Fibroblast of skin of back (primary cell): ENCODE data around the gene OMA1.
"Not testable (repeated sequence)": the region's sequence is repeated elsewhere in the genome, so short reads cannot be mapped to it uniquely, and the experiment has no call there.

Experiments used
- DNase-seq: peaks from one replicate; pipeline ENCODE4 v3.0.0-alpha.2; 2013

The OMA1 gene

GRCh38 chr1:58573705-58574591 lies 27.4 kb upstream of the OMA1 start:
- DNase-seq: no peak

GRCh38 chr1:58573138-58573537 lies 26.6 kb upstream of the OMA1 start:
- no peak for DNase-seq

GRCh38 chr1:58572690-58573089 lies 26.2 kb upstream of the OMA1 start:
- no peak for DNase-seq

GRCh38 chr1:58571616-58572015 lies 25.1 kb upstream of the OMA1 start:
- no peak for DNase-seq

- no peak for DNase-seq
Measured at GRCh38 chr1:58570817-58571216, 24.3 kb upstream of the OMA1 start.

- no peak for DNase-seq
Measured at GRCh38 chr1:58570094-58570493, 23.6 kb upstream of the OMA1 start.

- no peak for DNase-seq
Measured at GRCh38 chr1:58568911-58569310, 22.4 kb upstream of the OMA1 start.

GRCh38 chr1:58568271-58568860 lies 21.8 kb upstream of the OMA1 start:
- no peak for DNase-seq

- no peak for DNase-seq
Measured at GRCh38 chr1:58566339-58566738, 19.8 kb upstream of the OMA1 start.

GRCh38 chr1:58563715-58564114 lies 17.2 kb upstream of the OMA1 start:
- not testable (repeated sequence) for DNase-seq

GRCh38 chr1:58561633-58562032 lies 15.1 kb upstream of the OMA1 start:
- no peak for DNase-seq

GRCh38 chr1:58555393-58555792 lies 8.9 kb upstream of the OMA1 start:
- DNase-seq: no peak

- DNase-seq: no peak
Measured at GRCh38 chr1:58551186-58552140, 4.9 kb upstream of the OMA1 start.

- not testable (repeated sequence) for DNase-seq
Measured at GRCh38 chr1:58549291-58549690, 2.8 kb upstream of the OMA1 start.

GRCh38 chr1:58548371-58548770 lies 1.8 kb upstream of the OMA1 start:
- DNase-seq: no peak

- peak; percentile 82 for DNase-seq
Measured at GRCh38 chr1:58545591-58546519, 671 bp downstream of the OMA1 start.

GRCh38 chr1:58543260-58543659 lies 3.3 kb downstream of the OMA1 start:
- no peak for DNase-seq

- DNase-seq: no peak
Measured at GRCh38 chr1:58539553-58539952, 7.0 kb downstream of the OMA1 start.

GRCh38 chr1:58538821-58539220 lies 7.7 kb downstream of the OMA1 start:
- no peak for DNase-seq

GRCh38 chr1:58531842-58532241 lies 14.7 kb downstream of the OMA1 start:
- DNase-seq: not testable (repeated sequence)

GRCh38 chr1:58529284-58529683 lies 17.2 kb downstream of the OMA1 start:
- DNase-seq: no peak

GRCh38 chr1:58528518-58528917 lies 18.0 kb downstream of the OMA1 start:
- peak; percentile 21 for DNase-seq
